GM18951 (cell line): ENCODE measurements around the gene GRIK3.
"Not testable (repeated sequence)": the region's sequence is repeated elsewhere in the genome, so short reads cannot be mapped to it uniquely, and the experiment has no call there.

Experiments
- POLR2A ChIP-seq: IDR thresholded peaks from 4 replicates; pipeline ENCODE4 v1.6.1; 2011; ENCODE audit warnings: mild to moderate bottlenecking; ENCODE audit not compliant: insufficient read length, insufficient read depth; ENCODE audit errors: extremely low read depth
- in situ Hi-C: fragments of 300-500 bp; cut with MboI; formaldehyde crosslinking; loops from one replicate; pipeline ENCODE4 v1.12.0; 2022; ENCODE audit warnings: low sequenced_read_pairs, mixed read lengths, inconsistent platforms; ENCODE audit not compliant: unreplicated experiment

The GRIK3 gene

GRCh38 chr1:36772647-36773495 is 261.4 kb downstream of the GRIK3 start:
- in situ Hi-C loops, result no loop called here
- TF ChIP-seq POLR2A, result no peak

- no peak for TF ChIP-seq POLR2A
- in situ Hi-C loops, result no loop called here
Measured at GRCh38 chr1:36771660-36772284, 262.5 kb downstream of the GRIK3 start.

- in situ Hi-C loops, result no loop called here
- no peak for TF ChIP-seq POLR2A
Measured at GRCh38 chr1:36771240-36771639, 263.1 kb downstream of the GRIK3 start.

GRCh38 chr1:36769886-36770830 is 264.2 kb downstream of the GRIK3 start:
- no peak for TF ChIP-seq POLR2A

GRCh38 chr1:36768486-36769178 is 265.7 kb downstream of the GRIK3 start:
- in situ Hi-C loops, result no loop called here
- TF ChIP-seq POLR2A, result no peak

More at GRCh38 chr1:36769886-36770830, 264.2 kb downstream of the GRIK3 start:
- in situ Hi-C loops, result no loop called here

GRCh38 chr1:36767429-36767828 is 266.9 kb downstream of the GRIK3 start:
- in situ Hi-C loops, result not testable (repeated sequence)

GRCh38 chr1:36766481-36766880 is 267.8 kb downstream of the GRIK3 start:
- in situ Hi-C loops, result no loop called here
- no peak for TF ChIP-seq POLR2A

GRCh38 chr1:36765785-36766300 is 268.5 kb downstream of the GRIK3 start:
- in situ Hi-C loops, result no loop called here
- no peak for TF ChIP-seq POLR2A

GRCh38 chr1:36764798-36765197 is 269.5 kb downstream of the GRIK3 start:
- in situ Hi-C loops, result no loop called here
- no peak for TF ChIP-seq POLR2A

- no peak for TF ChIP-seq POLR2A
- in situ Hi-C loops, result no loop called here
Measured at GRCh38 chr1:36763771-36764170, 270.5 kb downstream of the GRIK3 start.

GRCh38 chr1:36762174-36762573 is 272.1 kb downstream of the GRIK3 start:
- TF ChIP-seq POLR2A, result no peak
- in situ Hi-C loops, result no loop called here

- in situ Hi-C loops, result no loop called here
- TF ChIP-seq POLR2A, result no peak
Measured at GRCh38 chr1:36761113-36761512, 273.2 kb downstream of the GRIK3 start.
